Adipose tissue (tissue), 3 donors: Measurements from ENCODE around the gene HECW1. TPM values are rescaled to one million over a fixed set of nuclear protein-coding genes. Genes with fewer than 3 reads are reported as not detected.
"Not testable (repeated sequence)": the region's sequence is repeated elsewhere in the genome, so short reads cannot be mapped to it uniquely, and the experiment has no call there.

ENCODE experiments used
- H3K27ac ChIP-seq: one replicate; pipeline ENCODE4 v1.5.1; 2013; ENCODE audit warnings: low read depth, low read length
- WGBS, 3 donors: extraction: QIAGEN DNeasy Blood & Tissue Kit; methylation state at CpG; one replicate each; pipeline ENCODE4 v1.1.7; 2013; 5-methylcytosine and 5-hydroxymethylcytosine counted together
- polyA plus RNA-seq, 3 donors: library from polyadenylated mRNA; stranded (reverse); fragments of 200-250 nt; gene quantifications; one replicate each; pipeline ENCODE4 v1.2.3, GENCODE V29; 2013
- donor health status: healthy with polysubstance abuse.
- donor health status: Bipolar disorder and iron deficiency.
- donor health status: healthy.

The HECW1 gene
- polyA plus RNA-seq, 3 donors = 0.12 to 0.22 TPM; not detected in 1

GRCh38 chr7:43195256-43195655, 82.8 kb downstream of the HECW1 start:
- H3K27ac ChIP-seq = no peak overlapping the region
- WGBS, 3 donors = 79 to 83% (median 79%) methylated on average over 7 of the region's 7 CpGs

GRCh38 chr7:43195768-43196167, 83.3 kb downstream of the HECW1 start:
- no peak overlapping the region for H3K27ac ChIP-seq
- WGBS, 3 donors = 75 to 88% (median 88%) methylated on average over 5 of the region's 5 CpGs

- no peak overlapping the region for H3K27ac ChIP-seq
- WGBS, 3 donors = 61 to 78% (median 76%) methylated on average over 5 of the region's 5 CpGs
Observed at GRCh38 chr7:43196379-43196778, 83.9 kb downstream of the HECW1 start.

GRCh38 chr7:43198016-43198415, 85.6 kb downstream of the HECW1 start:
- WGBS, 3 donors = 92 to 95% (median 95%) methylated on average over 6 of the region's 6 CpGs
- no peak overlapping the region for H3K27ac ChIP-seq

- WGBS, 3 donors = 50 to 75% (median 67%) methylated on average over 7 of the region's 7 CpGs
- H3K27ac ChIP-seq = no peak overlapping the region
Observed at GRCh38 chr7:43198599-43199090, 86.2 kb downstream of the HECW1 start.

- H3K27ac ChIP-seq = no peak overlapping the region
- 50 to 60% (median 50%) methylated on average over 8 of the region's 8 CpGs for WGBS, 3 donors
Observed at GRCh38 chr7:43199371-43200160, 87.1 kb downstream of the HECW1 start.

GRCh38 chr7:43201912-43202311, 89.5 kb downstream of the HECW1 start:
- no peak overlapping the region for H3K27ac ChIP-seq
- WGBS, 3 donors = 76 to 82% (median 79%) methylated on average over 2 of the region's 2 CpGs

GRCh38 chr7:43204081-43204480, 91.6 kb downstream of the HECW1 start:
- H3K27ac ChIP-seq = no peak overlapping the region
- WGBS, 3 donors = 50 to 70% (median 69%) methylated on average over 1 of the region's 1 CpG

GRCh38 chr7:43205171-43205795, 92.8 kb downstream of the HECW1 start:
- WGBS, 3 donors = 70 to 91% (median 90%) methylated on average over 8 of the region's 8 CpGs

GRCh38 chr7:43208242-43208641, 95.8 kb downstream of the HECW1 start:
- no peak overlapping the region for H3K27ac ChIP-seq
- WGBS, 3 donors = 67 to 79% (median 67%) methylated on average over 2 of the region's 2 CpGs

More at GRCh38 chr7:43205171-43205795, 92.8 kb downstream of the HECW1 start:
- H3K27ac ChIP-seq = no peak overlapping the region

GRCh38 chr7:43210539-43210938, 98.1 kb downstream of the HECW1 start:
- H3K27ac ChIP-seq = not testable (repeated sequence)
- 84 to 86% (median 85%) methylated on average over 11 of the region's 11 CpGs for WGBS, 3 donors

GRCh38 chr7:43211286-43211685, 98.8 kb downstream of the HECW1 start:
- no peak overlapping the region for H3K27ac ChIP-seq
- 67 to 77% (median 71%) methylated on average over 5 of the region's 5 CpGs for WGBS, 3 donors

GRCh38 chr7:43211693-43212092, 99.2 kb downstream of the HECW1 start:
- H3K27ac ChIP-seq = no peak overlapping the region

- no peak overlapping the region for H3K27ac ChIP-seq
- WGBS, 3 donors = 64 to 74% (median 72%) methylated on average over 3 of the region's 3 CpGs
Observed at GRCh38 chr7:43212921-43213320, 100.5 kb downstream of the HECW1 start.

GRCh38 chr7:43215061-43215460, 102.6 kb downstream of the HECW1 start:
- WGBS, 3 donors = 52 to 66% (median 63%) methylated on average over 6 of the region's 6 CpGs

GRCh38 chr7:43217055-43217454, 104.6 kb downstream of the HECW1 start:
- no peak overlapping the region for H3K27ac ChIP-seq
- WGBS, 3 donors = 83 to 94% (median 89%) methylated on average over 2 of the region's 2 CpGs

More at GRCh38 chr7:43215061-43215460, 102.6 kb downstream of the HECW1 start:
- no peak overlapping the region for H3K27ac ChIP-seq

GRCh38 chr7:43218901-43219300, 106.5 kb downstream of the HECW1 start:
- H3K27ac ChIP-seq = not testable (repeated sequence)
- 80 to 90% (median 89%) methylated on average over 4 of the region's 4 CpGs for WGBS, 3 donors

GRCh38 chr7:43220250-43220649, 107.8 kb downstream of the HECW1 start:
- WGBS, 3 donors = 79 to 90% (median 86%) methylated on average over 6 of the region's 6 CpGs
- no peak overlapping the region for H3K27ac ChIP-seq

GRCh38 chr7:43220742-43221141, 108.3 kb downstream of the HECW1 start:
- H3K27ac ChIP-seq = no peak overlapping the region

- WGBS, 3 donors = 51 to 81% (median 63%) methylated on average over 5 of the region's 5 CpGs
Observed at GRCh38 chr7:43229801-43230200, 117.4 kb downstream of the HECW1 start.

More at GRCh38 chr7:43229801-43230200, 117.4 kb downstream of the HECW1 start:
- no peak overlapping the region for H3K27ac ChIP-seq
